Measurements from ENCODE around the gene SPATA1.

The SPATA1 gene

GRCh38 chr1:84508510-84508909, 2.3 kb downstream of the SPATA1 start:
- DNase-seq (ENCODE audit: low read depth), result no peak
- no peak overlapping the region for H3K4me3 ChIP-seq (ENCODE audit: control insufficient read depth, low read depth, low read length)
- TF ChIP-seq, protein P1, sequence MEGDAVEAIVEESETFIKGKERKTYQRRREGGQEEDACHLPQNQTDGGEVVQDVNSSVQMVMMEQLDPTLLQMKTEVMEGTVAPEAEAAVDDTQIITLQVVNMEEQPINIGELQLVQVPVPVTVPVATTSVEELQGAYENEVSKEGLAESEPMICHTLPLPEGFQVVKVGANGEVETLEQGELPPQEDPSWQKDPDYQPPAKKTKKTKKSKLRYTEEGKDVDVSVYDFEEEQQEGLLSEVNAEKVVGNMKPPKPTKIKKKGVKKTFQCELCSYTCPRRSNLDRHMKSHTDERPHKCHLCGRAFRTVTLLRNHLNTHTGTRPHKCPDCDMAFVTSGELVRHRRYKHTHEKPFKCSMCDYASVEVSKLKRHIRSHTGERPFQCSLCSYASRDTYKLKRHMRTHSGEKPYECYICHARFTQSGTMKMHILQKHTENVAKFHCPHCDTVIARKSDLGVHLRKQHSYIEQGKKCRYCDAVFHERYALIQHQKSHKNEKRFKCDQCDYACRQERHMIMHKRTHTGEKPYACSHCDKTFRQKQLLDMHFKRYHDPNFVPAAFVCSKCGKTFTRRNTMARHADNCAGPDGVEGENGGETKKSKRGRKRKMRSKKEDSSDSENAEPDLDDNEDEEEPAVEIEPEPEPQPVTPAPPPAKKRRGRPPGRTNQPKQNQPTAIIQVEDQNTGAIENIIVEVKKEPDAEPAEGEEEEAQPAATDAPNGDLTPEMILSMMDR (IDR thresholded peaks at IDR 0.05; ENCODE audit: control insufficient read depth, insufficient read depth, low read depth, low read length, missing control alignments), result no peak

DNA sequence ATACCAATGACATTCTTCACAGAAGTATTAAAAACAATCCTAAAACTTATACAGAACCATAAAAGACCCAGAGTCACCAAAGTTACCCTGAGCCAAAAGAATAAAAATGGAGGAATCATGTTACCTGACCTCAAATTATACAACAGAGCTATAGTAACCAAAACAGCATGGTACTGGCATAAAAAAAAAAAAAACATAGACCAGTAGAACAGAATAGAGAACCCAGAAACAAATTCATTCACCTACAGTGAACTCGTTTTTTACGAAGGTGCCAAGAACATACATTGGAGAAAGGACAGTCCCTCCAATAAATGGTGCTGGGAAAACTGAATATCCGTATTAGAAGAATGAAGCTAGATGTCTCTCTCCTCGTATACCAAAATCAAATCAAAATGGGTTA, 2.8 kb downstream of the SPATA1 start:
- H3K4me3 ChIP-seq (ENCODE audit: control insufficient read depth, low read depth, low read length), result no peak overlapping the region
- TF ChIP-seq, protein P1 (IDR thresholded peaks at IDR 0.05; ENCODE audit: control insufficient read depth, insufficient read depth, low read depth, low read length, missing control alignments), result no peak
- no peak for DNase-seq (ENCODE audit: low read depth)

- TF ChIP-seq, protein P1 (IDR thresholded peaks at IDR 0.05; ENCODE audit: control insufficient read depth, insufficient read depth, low read depth, low read length, missing control alignments), result no peak
- no peak for DNase-seq (ENCODE audit: low read depth)
- H3K4me3 ChIP-seq (ENCODE audit: control insufficient read depth, low read depth, low read length), result no peak overlapping the region
Measured at GRCh38 chr1:84510165-84510564, 4.0 kb downstream of the SPATA1 start.

GRCh38 chr1:84510668-84511067, 4.5 kb downstream of the SPATA1 start:
- H3K4me3 ChIP-seq (ENCODE audit: control insufficient read depth, low read depth, low read length), result no peak overlapping the region
- DNase-seq (ENCODE audit: low read depth), result no peak
- TF ChIP-seq, protein P1 (IDR thresholded peaks at IDR 0.05; ENCODE audit: control insufficient read depth, insufficient read depth, low read depth, low read length, missing control alignments), result no peak

- TF ChIP-seq, protein P1 (IDR thresholded peaks at IDR 0.05; ENCODE audit: control insufficient read depth, insufficient read depth, low read depth, low read length, missing control alignments), result no peak
- no peak for DNase-seq (ENCODE audit: low read depth)
- H3K4me3 ChIP-seq (ENCODE audit: control insufficient read depth, low read depth, low read length), result no peak overlapping the region
Measured at GRCh38 chr1:84524590-84524989, 18.4 kb downstream of the SPATA1 start.

DNA sequence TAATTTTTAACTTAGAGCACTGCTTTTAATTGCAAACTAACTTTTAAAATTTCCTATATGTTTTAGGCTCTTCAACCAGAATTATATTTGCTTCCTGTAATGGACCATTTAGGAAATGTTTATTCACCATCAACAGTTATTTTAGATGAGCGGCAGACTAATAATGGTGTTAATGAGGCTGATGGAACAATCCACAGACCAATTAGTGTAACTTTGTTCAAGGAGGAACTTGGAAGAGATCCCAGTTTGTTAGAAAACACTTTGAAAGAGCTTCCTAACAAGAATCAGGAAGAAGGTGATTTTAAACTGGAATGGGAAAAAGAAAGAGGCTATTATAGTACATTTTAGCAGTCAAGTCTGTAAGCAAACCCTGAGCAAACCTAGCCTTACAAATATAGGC, 19.6 kb downstream of the SPATA1 start:
- TF ChIP-seq, protein P1 (IDR thresholded peaks at IDR 0.05; ENCODE audit: control insufficient read depth, insufficient read depth, low read depth, low read length, missing control alignments), result no peak
- H3K4me3 ChIP-seq (ENCODE audit: control insufficient read depth, low read depth, low read length), result no peak overlapping the region
- DNase-seq (ENCODE audit: low read depth), result no peak

GRCh38 chr1:84538599-84538998, 32.4 kb downstream of the SPATA1 start:
- no peak for DNase-seq (ENCODE audit: low read depth)
- TF ChIP-seq, protein P1 (IDR thresholded peaks at IDR 0.05; ENCODE audit: control insufficient read depth, insufficient read depth, low read depth, low read length, missing control alignments), result no peak
- H3K4me3 ChIP-seq (ENCODE audit: control insufficient read depth, low read depth, low read length), result no peak overlapping the region

Measured in AG09309 (cell line).